ENCODE results near the gene NREP.
A peak's percentile ranks its signal among the peaks of the same experiment; 100 is the strongest.

Gene NREP

DNA sequence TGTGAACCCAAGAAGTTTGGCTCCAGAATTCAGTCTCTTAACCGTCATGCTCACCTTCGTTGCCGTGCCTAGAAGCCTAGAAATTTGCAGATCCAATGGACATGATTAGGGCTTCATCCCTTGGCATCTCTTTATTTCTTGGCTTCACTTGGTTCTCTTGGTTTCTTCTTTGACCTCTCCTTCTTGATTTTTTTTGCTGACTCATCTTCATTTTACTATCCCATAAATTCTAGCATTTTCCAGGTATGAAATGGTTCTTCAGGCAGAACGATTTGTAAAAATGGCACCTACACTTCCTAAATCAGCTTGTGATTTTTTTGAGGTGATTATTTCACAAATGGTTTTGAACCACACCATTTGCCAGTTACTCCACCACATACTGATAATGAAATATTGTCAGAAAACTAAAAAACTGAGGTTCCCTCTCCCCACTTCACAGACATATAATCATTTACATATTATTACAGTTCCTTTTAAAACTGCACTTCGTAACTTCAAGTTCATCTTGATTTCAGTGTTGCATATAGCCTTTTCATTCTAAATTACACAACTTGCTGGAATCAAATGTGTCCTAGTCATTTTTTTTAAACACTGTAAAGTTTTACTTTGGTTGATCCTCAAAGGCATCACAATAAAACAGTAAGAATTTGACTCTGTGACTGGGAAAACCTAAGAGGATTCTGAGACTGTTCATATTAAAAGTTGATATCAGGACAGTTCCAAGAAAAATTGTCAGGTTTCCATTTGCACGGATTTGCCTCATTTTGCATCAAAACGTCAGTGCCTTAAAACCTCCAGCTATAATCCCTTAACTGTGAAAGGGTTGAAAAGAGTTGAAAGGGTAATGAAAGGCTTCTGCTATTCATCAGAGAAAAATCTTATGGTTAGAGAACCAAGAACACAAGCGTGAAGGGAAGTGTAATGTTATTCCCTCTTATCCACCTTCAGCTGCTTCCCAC is 8.9 kb upstream of the NREP start:
- DNase-seq (ENCODE audit: low spot score), result no peak

DNA sequence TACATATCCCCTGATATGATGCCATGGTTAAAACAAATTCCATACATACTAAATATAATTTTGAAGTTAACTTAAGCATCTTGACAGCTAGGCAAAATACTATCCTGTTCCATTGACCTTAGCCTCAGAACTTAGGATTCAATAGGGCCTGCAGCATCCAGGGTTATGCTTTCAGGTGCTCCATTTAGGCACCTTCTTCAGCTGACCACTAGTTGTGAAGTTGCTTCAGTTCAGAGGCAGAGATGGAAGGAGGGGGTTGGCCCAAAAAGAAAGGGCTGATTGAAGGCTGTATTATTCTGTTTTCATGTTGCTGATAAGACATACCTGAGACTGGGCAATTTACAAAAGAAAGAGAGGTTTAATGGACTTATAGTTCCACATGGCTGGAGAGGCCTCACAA is 7.0 kb upstream of the NREP start:
- no peak for DNase-seq (ENCODE audit: low spot score)

- no peak for DNase-seq (ENCODE audit: low spot score)
Observed at GRCh38 chr5:111762895-111763294, 5.9 kb upstream of the NREP start.

- DNase-seq (ENCODE audit: low spot score), result no peak
Observed at GRCh38 chr5:111758284-111758628, 1.3 kb upstream of the NREP start.

DNA sequence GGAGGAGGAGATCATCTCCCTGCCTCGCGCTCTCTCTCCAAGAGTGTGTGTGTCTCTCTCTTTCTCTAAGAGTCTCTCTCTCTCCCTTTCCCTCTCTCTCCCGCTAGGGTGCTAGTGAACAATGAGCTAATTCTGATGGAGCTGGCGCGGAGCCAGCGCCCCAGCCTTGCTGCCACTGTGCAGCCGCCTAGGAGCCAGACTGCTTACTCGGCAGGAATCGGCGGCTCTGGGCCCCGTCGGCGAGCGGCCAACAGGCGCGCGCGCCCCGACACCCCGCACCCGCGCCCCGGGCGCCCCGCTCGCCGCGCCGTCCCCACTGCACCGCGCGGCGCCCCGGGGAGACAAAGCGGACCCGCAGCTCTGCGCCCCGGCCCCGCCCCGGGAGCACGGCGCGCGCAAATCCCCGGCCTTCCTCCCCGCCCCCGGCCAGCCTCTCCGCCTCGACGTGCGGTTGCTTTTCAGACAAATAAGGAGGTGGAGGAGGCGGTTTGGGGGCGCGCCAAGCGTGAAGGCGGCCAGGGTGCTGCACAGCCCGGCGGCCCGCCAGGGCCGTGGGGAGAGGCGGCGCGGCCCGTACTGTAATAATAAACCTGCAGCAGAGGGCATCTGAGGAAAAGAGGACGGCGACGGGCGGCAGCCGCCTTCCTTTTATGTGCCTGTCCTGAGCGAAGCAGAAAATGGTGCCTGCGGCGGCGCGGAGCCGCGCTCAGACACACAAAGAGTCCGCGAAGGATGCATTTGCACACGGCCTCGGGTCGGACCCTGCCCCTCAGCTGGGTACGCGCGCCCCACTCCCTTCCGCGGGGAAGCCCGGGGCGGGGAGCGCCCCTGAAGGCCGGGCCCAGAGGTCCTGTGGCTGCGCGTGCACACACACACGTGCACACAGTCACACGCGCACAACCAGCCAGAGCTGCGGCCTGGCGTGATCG is 625 bp upstream of the NREP start:
- peak; percentile 92 for DNase-seq (ENCODE audit: low spot score)

- DNase-seq (ENCODE audit: low spot score), result peak; percentile 88
Observed at GRCh38 chr5:111755942-111756381, 1.0 kb downstream of the NREP start.

DNA sequence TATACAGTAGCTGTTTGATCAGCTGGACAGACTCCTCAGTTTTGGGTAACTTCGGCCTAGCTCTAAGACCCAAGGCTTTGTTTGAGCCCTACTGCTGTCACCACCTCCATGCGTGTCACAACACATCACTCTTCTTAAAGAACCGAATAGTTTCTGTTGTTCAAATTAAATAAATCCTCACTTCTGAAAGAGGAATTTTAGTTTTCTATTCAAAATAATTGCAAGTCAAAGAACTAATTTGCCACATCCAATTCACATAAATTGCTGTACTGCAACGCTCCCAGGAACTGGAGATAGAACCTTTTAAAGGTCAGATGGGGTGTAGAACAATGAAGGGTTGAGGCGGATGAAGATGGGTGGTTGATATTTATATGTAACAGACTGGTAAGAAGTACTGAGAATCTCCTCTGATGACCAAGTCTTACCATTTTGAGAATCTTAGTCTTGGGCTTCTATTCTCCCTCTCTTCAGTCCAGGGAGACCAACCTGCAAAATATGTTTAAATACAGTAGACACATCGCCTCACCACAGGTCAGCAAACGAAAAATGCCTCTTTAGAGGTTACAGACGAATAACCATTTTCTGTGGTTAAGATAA is 1.6 kb downstream of the NREP start:
- DNase-seq (ENCODE audit: low spot score), result peak; percentile 50

GRCh38 chr5:111753884-111754589 is 3.0 kb downstream of the NREP start:
- peak; percentile 28 for DNase-seq (ENCODE audit: low spot score)

GRCh38 chr5:111752426-111752965 is 4.5 kb downstream of the NREP start:
- peak; percentile 44 for DNase-seq (ENCODE audit: low spot score)

DNA sequence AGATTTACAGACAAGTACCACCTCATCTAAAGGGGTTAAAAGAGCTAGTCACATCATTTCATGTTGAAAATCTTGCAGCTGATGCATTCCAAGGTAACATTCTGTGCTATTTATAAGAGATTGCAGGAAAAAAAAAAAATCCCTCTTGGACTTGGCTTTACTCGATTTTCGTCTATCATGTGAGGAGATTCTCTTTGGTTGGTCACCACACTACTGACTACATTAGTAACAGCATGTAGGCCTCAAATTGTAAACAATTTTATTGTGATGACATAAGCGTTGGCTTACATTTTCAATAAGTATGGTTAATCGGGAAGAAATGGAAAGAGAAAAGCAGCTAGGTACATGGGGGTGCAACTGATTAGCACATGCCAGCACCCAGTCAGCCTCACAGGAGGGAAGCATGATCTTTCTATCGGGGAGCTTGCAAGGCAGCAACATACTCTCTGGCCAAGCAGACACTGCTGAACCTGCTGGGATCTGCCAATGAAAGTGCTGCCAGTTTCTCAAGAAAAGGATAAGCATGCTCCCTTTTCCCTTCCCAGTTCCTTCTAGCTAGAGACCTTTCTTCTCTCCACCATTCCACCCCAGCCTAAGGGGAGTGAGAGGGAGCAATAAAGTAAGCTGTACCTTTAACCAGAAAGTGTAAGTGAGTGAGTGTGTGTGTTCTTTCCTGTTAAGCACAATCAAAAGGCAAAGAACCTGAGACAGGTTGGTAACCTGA is 7.5 kb downstream of the NREP start:
- no peak for DNase-seq (ENCODE audit: low spot score)

- no peak for DNase-seq (ENCODE audit: low spot score)
Observed at GRCh38 chr5:111748304-111748763, 8.7 kb downstream of the NREP start.

GRCh38 chr5:111747337-111747736 is 9.7 kb downstream of the NREP start:
- DNase-seq (ENCODE audit: low spot score), result no peak

- DNase-seq (ENCODE audit: low spot score), result no peak
Observed at GRCh38 chr5:111746791-111747190, 10.2 kb downstream of the NREP start.

GRCh38 chr5:111745075-111745739 is 11.8 kb downstream of the NREP start:
- DNase-seq (ENCODE audit: low spot score), result no peak

DNA sequence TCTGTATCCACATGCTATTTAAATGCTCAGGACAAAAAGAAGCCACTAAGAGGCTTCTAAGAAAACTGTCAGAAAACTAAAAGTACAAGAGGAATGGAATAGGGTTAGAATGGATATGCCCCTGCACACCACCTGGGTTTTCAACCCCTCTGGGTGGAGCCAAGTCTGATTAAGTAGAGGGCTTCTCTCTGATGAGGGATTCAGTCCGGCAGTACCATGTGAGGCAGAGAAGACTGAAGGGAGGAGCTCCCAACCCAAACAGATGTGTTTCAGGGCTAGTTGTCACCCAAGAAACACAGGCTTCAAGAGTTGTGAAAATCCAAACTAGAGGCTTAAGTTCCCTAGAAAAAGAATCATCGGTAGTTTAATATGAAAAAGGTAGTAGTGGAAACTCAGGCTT is 12.5 kb downstream of the NREP start:
- DNase-seq (ENCODE audit: low spot score), result no peak

GRCh38 chr5:111743988-111744387 is 13.0 kb downstream of the NREP start:
- DNase-seq (ENCODE audit: low spot score), result no peak

- no peak for DNase-seq (ENCODE audit: low spot score)
Observed at GRCh38 chr5:111743512-111743911, 13.5 kb downstream of the NREP start.

DNA sequence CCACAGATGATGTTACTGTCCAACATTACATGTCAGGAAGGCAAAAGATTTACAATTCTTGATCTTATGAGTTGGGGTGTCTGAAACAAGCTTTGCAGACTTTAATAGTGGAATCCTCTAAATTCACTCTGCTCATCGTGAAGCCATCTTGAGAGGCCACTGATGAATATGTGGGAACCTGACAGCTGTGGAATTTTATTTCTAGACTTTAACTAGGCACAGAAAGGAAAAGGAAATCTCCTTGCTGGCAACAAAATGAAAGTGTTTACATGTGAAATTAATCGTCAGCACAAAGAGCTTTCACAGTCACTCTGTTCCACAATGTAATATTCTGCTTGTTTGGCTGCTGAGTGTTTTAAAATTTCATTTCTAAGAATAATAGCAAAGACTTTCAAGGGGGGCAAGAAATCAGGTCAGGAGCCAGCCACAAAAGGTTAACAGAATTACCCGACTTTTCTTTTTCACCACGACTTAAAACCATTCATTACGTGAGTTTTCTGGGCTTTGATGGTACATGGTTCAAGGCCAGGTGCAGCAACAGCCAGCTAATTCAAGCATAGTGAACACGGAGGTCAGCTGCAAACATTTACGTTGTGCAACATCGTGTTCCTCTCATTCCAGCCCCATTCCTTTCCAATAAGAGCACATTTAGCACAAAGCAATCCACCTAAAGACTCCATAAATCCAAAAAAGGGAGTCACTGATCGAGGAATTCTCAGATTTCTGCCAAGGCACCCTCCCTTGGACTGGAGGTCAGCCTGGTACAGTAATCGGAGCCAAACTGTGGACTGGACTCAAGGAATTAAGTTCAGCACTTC is 14.6 kb downstream of the NREP start:
- peak; percentile 63 for DNase-seq (ENCODE audit: low spot score)

DNA sequence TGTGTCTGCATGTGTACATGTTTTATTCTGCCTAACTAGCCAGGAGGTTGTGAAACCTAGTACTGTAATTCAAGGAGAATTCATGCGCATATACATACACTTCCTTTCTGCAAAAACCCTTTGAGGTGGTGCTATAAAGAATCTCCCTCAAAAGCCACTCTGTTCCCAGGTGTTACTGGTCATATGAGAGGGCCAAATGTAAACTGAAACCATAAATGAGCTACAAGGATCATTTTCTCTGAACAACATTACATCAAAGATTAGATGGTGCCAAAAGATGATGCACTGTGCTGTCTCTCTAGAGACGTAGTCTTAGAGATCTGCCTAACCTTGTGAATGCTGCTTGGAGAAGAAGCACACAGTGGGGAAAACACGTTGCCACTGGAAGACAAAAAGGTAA is 15.7 kb downstream of the NREP start:
- DNase-seq (ENCODE audit: low spot score), result no peak
